Limb (tissue), 2 donors: ENCODE results near the gene KCNIP3.

Experiments used
- DNase-seq, 2 donors: peaks; one replicate each; pipeline ENCODE4 v3.0.0-alpha.2; 2016; ENCODE audit errors: extremely low spot score in 2 of 2

KCNIP3 gene

GRCh38 chr2:95382686-95383634 is 85.8 kb downstream of the KCNIP3 start:
- no peak for DNase-seq

GRCh38 chr2:95383635-95384027 is 86.5 kb downstream of the KCNIP3 start:
- no peak for DNase-seq

GRCh38 chr2:95384854-95385569 is 87.9 kb downstream of the KCNIP3 start:
- no peak for DNase-seq

GRCh38 chr2:95385570-95385984 is 88.4 kb downstream of the KCNIP3 start:
- DNase-seq = no peak

- no peak for DNase-seq
Observed at GRCh38 chr2:95386031-95386430, 88.9 kb downstream of the KCNIP3 start.

GRCh38 chr2:95387358-95387757 is 90.2 kb downstream of the KCNIP3 start:
- no peak for DNase-seq

- DNase-seq = no peak
Observed at GRCh38 chr2:95388091-95388692, 91.0 kb downstream of the KCNIP3 start.

GRCh38 chr2:95388856-95389244 is 91.7 kb downstream of the KCNIP3 start:
- no peak for DNase-seq

GRCh38 chr2:95389245-95390119 is 92.3 kb downstream of the KCNIP3 start:
- DNase-seq = peak; percentile 45 to 76

- no peak for DNase-seq
Observed at GRCh38 chr2:95390272-95390880, 93.2 kb downstream of the KCNIP3 start.

- DNase-seq = no peak
Observed at GRCh38 chr2:95390881-95391321, 93.8 kb downstream of the KCNIP3 start.

GRCh38 chr2:95391641-95392310 is 94.6 kb downstream of the KCNIP3 start:
- DNase-seq = no peak

- no peak for DNase-seq
Observed at GRCh38 chr2:95392320-95392719, 95.2 kb downstream of the KCNIP3 start.

GRCh38 chr2:95392730-95393455 is 95.7 kb downstream of the KCNIP3 start:
- DNase-seq = no peak

GRCh38 chr2:95393901-95394300 is 96.8 kb downstream of the KCNIP3 start:
- no peak for DNase-seq

GRCh38 chr2:95399061-95399460 is 101.9 kb downstream of the KCNIP3 start:
- DNase-seq = no peak

- DNase-seq = no peak
Observed at GRCh38 chr2:95401480-95401879, 104.3 kb downstream of the KCNIP3 start.

GRCh38 chr2:95402004-95402369 is 104.8 kb downstream of the KCNIP3 start:
- peak in 1 of 2 donors; percentile 52 for DNase-seq
